Mesenchymal stem cell (in vitro differentiated cells and primary cell): Measurements from ENCODE around the gene TPR.

Experiments used
- DNase-seq: peaks from one replicate; pipeline ENCODE4 v3.0.0-alpha.2; 2013
- H2AFZ ChIP-seq: one replicate; pipeline ENCODE4 v1.6.1; 2013; ENCODE audit warnings: low read depth, mild to moderate bottlenecking, control low read depth, inconsistent platforms, low read length, moderate library complexity
- H2AK5ac ChIP-seq: 2 replicates; pipeline ENCODE4 v1.6.1; 2013; ENCODE audit warnings: low read length, moderate library complexity, mild to moderate bottlenecking, inconsistent platforms; ENCODE audit not compliant: severe bottlenecking
- H2BK120ac ChIP-seq: one replicate; pipeline ENCODE4 v1.6.1; 2013; ENCODE audit warnings: low read depth, mild to moderate bottlenecking, inconsistent platforms, low read length, moderate library complexity
- H2BK12ac ChIP-seq, 2 experiments: one replicate each; pipeline ENCODE4 v1.6.1; 2013; ENCODE audit warnings: inconsistent platforms in 2 of 2, low read length in 2 of 2, mild to moderate bottlenecking in 2 of 2, moderate library complexity in 2 of 2, control low read depth in 1 of 2
- H2BK15ac ChIP-seq: one replicate; pipeline ENCODE4 v1.6.1; 2013; ENCODE audit warnings: mild to moderate bottlenecking, low read depth, inconsistent platforms; ENCODE audit not compliant: poor library complexity, severe bottlenecking
- H2BK5ac ChIP-seq: 2 replicates; pipeline ENCODE4 v1.6.1; 2013; ENCODE audit warnings: low read depth, mild to moderate bottlenecking, low read length, control low read depth, inconsistent platforms; ENCODE audit not compliant: poor library complexity, severe bottlenecking
- H3K14ac ChIP-seq, 2 experiments: one replicate each; pipeline ENCODE4 v1.6.1; 2013; ENCODE audit warnings: inconsistent platforms in 2 of 2, low read length in 2 of 2, control low read depth in 1 of 2, mild to moderate bottlenecking in 1 of 2, moderate library complexity in 1 of 2
- H3K18ac ChIP-seq, 2 experiments: one replicate each; pipeline ENCODE4 v1.6.1; 2013; ENCODE audit warnings: inconsistent platforms in 2 of 2, low read length in 2 of 2, control low read depth in 1 of 2, low read depth in 1 of 2, mild to moderate bottlenecking in 1 of 2
- H3K23ac ChIP-seq, 2 experiments: one replicate each; pipeline ENCODE4 v1.6.1; 2013; ENCODE audit warnings: inconsistent platforms in 2 of 2, low read length in 2 of 2, mild to moderate bottlenecking in 2 of 2, moderate library complexity in 2 of 2, control low read depth in 1 of 2
- H3K27ac ChIP-seq: 2 replicates; pipeline ENCODE4 v1.5.1; 2013; ENCODE audit warnings: mild to moderate bottlenecking, moderate library complexity, low read length, control low read depth, inconsistent platforms; ENCODE audit not compliant: poor library complexity, severe bottlenecking
- H3K27me3 ChIP-seq, 2 experiments: 2 replicates each; pipeline versions ENCODE4 v1.6.1 to v1.7.0; 2013; ENCODE audit warnings: low read length in 2 of 2, mild to moderate bottlenecking in 2 of 2, moderate library complexity in 2 of 2, control low read depth in 1 of 2, inconsistent platforms in 1 of 2; ENCODE audit not compliant: control insufficient read depth in 1 of 2, insufficient read depth in 1 of 2
- H3K36me3 ChIP-seq, 2 experiments: 2 replicates each; pipeline versions ENCODE4 v1.6.1 to v1.7.0; 2013; ENCODE audit warnings: low read length in 2 of 2, control low read depth in 1 of 2, inconsistent platforms in 1 of 2, low read depth in 1 of 2, mild to moderate bottlenecking in 1 of 2; ENCODE audit not compliant: insufficient read depth in 2 of 2, control insufficient read depth in 1 of 2
- H3K4ac ChIP-seq, 2 experiments: one replicate each; pipeline ENCODE4 v1.6.1; 2013; ENCODE audit warnings: inconsistent platforms in 2 of 2, low read length in 2 of 2, mild to moderate bottlenecking in 2 of 2, moderate library complexity in 2 of 2, control low read depth in 1 of 2, low read depth in 1 of 2
- H3K4me1 ChIP-seq: 2 replicates; pipeline ENCODE4 v1.6.1; 2013; ENCODE audit warnings: low read depth, low read length, control low read depth; ENCODE audit not compliant: control insufficient read depth, insufficient read depth
- H3K4me2 ChIP-seq: 2 replicates; pipeline ENCODE4 v1.6.1; 2013; ENCODE audit warnings: low read length, mild to moderate bottlenecking, inconsistent platforms; ENCODE audit not compliant: poor library complexity, severe bottlenecking
- H3K4me3 ChIP-seq, 2 experiments: 2 replicates each; pipeline versions ENCODE4 v1.5.1 to v1.7.0; 2013; ENCODE audit warnings: low read length in 2 of 2, mild to moderate bottlenecking in 2 of 2, control low read depth in 1 of 2, low read depth in 1 of 2; ENCODE audit not compliant: insufficient read depth in 1 of 2
- H3K79me1 ChIP-seq: replicated peaks from 2 replicates; pipeline ENCODE4 v1.6.1; 2013; ENCODE audit warnings: mild to moderate bottlenecking, control low read depth, low read length, inconsistent platforms; ENCODE audit not compliant: poor library complexity, severe bottlenecking
- H3K9ac ChIP-seq: 2 replicates; pipeline ENCODE4 v1.7.0; 2013; ENCODE audit warnings: mild to moderate bottlenecking, low read length, moderate library complexity
- H3K9me3 ChIP-seq: 2 replicates; pipeline ENCODE4 v1.7.0; 2013; ENCODE audit warnings: mild to moderate bottlenecking, low read length; ENCODE audit not compliant: control insufficient read depth
- H4K8ac ChIP-seq: one replicate; pipeline ENCODE4 v1.6.1; 2013; ENCODE audit warnings: inconsistent platforms, mild to moderate bottlenecking, low read length, moderate library complexity
- H4K91ac ChIP-seq: one replicate; pipeline ENCODE4 v1.6.1; 2013; ENCODE audit warnings: mild to moderate bottlenecking, low read length, inconsistent platforms
- WGBS: methylation state at CpG from one replicate; pipeline ENCODE4 v1.1.7; 2013; ENCODE audit warnings: mixed read lengths; 5-methylcytosine and 5-hydroxymethylcytosine counted together

Gene TPR

DNA sequence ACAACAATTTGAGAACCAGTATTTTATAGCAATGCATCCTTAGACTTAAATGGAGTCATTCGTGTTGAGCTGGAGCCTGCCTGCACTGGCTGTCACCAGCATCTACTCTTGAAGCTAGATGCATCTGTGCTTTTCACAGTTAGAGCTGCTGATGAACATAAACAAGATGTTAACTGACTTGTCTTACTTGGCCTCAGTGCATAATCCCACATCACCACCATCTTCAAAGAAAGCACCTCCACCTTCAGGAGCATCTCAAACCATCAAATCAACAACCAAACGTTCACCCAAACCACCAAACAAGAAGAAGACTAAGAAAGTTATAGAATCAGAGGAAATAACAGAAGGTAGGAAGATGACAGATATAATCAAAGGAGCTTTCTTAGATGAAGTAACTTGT lies 71.1 kb downstream of the TPR start:
- no peak for DNase-seq
- Histone ChIP-seq H3K4me1 (no peaks in the 10 kb centered on the region), H3K79me1 (no peaks in the 10 kb centered on the region), H4K8ac (no peak overlapping the region), H3K9me3 (no peaks in the 10 kb centered on the region), H3K27me3 (no peaks in the 10 kb centered on the region), H3K4me2 (no peak overlapping the region), H2AK5ac (no peak overlapping the region), H3K4me3 (no peak overlapping the region), H3K14ac (no peak overlapping the region), H2BK5ac (no peak overlapping the region), H4K91ac (no peak overlapping the region), H3K9ac (no peak overlapping the region), H3K23ac (no peak overlapping the region), H2BK12ac (no peak overlapping the region), H2BK120ac (no peak overlapping the region), H3K4ac (no peak overlapping the region), H3K27ac (no peak overlapping the region), H3K18ac (no peak overlapping the region), H2BK15ac (no peak overlapping the region), H3K36me3 (peaks cover 0 to 22% of the 10 kb centered on the region in 2 experiments), H2AFZ (no peak overlapping the region)
- 96% methylated on average over 1 of the region's 2 CpGs for WGBS

DNA sequence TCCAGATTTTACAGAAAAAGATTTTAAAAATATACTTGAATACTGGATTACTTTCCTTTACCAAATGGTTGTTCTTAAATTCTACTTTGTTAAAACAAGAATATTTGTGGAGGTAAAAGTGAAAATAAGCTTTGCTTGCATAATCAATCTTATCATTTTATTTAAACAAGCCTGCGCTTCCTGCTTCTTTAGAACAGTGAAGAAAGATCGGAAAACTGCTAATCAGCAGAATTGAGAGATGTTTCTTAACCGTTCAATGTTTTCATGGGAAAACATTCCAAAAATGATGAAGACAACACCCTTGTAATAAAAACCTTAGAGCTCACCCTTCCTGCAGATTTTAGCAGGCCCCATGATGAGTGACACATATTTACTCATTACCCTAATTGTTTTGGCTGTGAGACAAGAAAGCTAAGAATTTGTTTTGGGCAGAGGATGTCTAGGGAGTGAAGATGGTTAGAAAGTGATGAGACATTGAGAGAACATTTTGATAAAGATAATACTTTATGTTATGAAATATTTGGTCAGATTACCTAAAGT lies 72.6 kb downstream of the TPR start:
- H2AFZ ChIP-seq, result no peak overlapping the region
- WGBS, result 89% methylated on average over 3 of the region's 3 CpGs
- no peak overlapping the region for H4K91ac ChIP-seq
- H3K27ac ChIP-seq, result no peak overlapping the region
- H3K79me1 ChIP-seq, result no peaks in the 10 kb centered on the region
- H2BK12ac ChIP-seq, result no peak overlapping the region
- H3K14ac ChIP-seq, result no peak overlapping the region
- H3K23ac ChIP-seq, result no peak overlapping the region
- no peak overlapping the region for H3K18ac ChIP-seq
- H3K27me3 ChIP-seq, result no peaks in the 10 kb centered on the region
- H3K4ac ChIP-seq, result no peak overlapping the region
- no peak overlapping the region for H4K8ac ChIP-seq
- no peak overlapping the region for H2BK120ac ChIP-seq
- peaks cover 0 to 14% of the 10 kb centered on the region in 2 experiments for H3K36me3 ChIP-seq
- no peak overlapping the region for H2BK5ac ChIP-seq
- H2BK15ac ChIP-seq, result no peak overlapping the region
- H3K4me1 ChIP-seq, result no peaks in the 10 kb centered on the region
- no peak overlapping the region for H3K4me3 ChIP-seq
- H3K9me3 ChIP-seq, result no peaks in the 10 kb centered on the region
- no peak overlapping the region for H3K4me2 ChIP-seq
- H3K9ac ChIP-seq, result peak overlapping the region; percentile 28
- DNase-seq, result no peak
- H2AK5ac ChIP-seq, result no peak overlapping the region

DNA sequence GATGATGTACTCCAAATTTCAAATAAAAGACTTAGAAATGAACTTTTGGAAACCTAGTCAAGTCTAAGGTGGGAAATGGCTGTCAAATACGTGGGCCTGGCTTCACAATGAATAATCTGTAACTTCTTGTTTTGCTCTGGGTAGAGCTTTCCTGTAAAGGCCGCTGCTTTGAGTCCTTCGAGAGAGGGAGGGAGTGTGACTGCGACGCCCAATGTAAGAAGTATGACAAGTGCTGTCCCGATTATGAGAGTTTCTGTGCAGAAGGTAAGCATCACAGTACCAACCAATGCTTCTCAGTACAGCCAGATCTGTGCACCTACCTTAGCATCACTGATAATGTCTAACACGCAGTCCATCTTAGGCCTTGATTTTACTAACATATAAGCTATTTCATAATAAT lies 73.6 kb downstream of the TPR start:
- Histone ChIP-seq H3K36me3 (peaks cover 0 to 14% of the 10 kb centered on the region in 2 experiments), H2AK5ac (no peak overlapping the region), H2BK12ac (no peak overlapping the region), H3K4ac (no peak overlapping the region), H3K9ac (no peak overlapping the region), H2BK120ac (no peak overlapping the region), H4K91ac (no peak overlapping the region), H3K18ac (no peak overlapping the region), H3K9me3 (no peaks in the 10 kb centered on the region), H2AFZ (no peak overlapping the region), H3K4me3 (no peak overlapping the region), H3K27me3 (no peaks in the 10 kb centered on the region), H2BK5ac (no peak overlapping the region), H3K27ac (no peak overlapping the region), H2BK15ac (no peak overlapping the region), H3K23ac (no peak overlapping the region), H3K79me1 (no peaks in the 10 kb centered on the region), H4K8ac (no peak overlapping the region), H3K4me1 (no peaks in the 10 kb centered on the region), H3K14ac (no peak overlapping the region), H3K4me2 (no peak overlapping the region)
- 87% methylated on average over 6 of the region's 7 CpGs for WGBS
- DNase-seq, result no peak

DNA sequence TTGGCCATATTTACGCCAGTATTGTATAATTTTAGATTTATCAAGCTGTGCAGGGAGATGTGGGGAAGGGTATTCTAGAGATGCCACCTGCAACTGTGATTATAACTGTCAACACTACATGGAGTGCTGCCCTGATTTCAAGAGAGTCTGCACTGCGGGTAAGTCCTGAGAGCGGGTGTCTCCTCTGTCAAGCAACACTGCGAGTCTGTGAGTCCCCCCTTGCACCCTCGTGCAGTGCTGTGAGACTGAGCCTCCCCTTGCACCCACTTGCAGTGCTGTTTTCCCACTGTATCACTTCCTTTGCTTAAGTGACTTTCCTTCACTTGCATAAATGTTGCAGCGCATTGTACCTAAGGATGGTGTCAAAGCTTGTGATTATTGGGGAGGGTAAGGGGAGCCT lies 75.0 kb downstream of the TPR start:
- 96% methylated on average over 6 of the region's 6 CpGs for WGBS
- Histone ChIP-seq H4K91ac (no peak overlapping the region), H3K79me1 (no peaks in the 10 kb centered on the region), H3K27me3 (no peaks in the 10 kb centered on the region), H2AFZ (no peak overlapping the region), H3K4me2 (no peak overlapping the region), H3K18ac (no peak overlapping the region), H3K4ac (no peak overlapping the region), H3K4me3 (no peak overlapping the region), H2AK5ac (no peak overlapping the region), H2BK12ac (no peak overlapping the region), H3K9ac (no peak overlapping the region), H3K23ac (no peak overlapping the region), H3K9me3 (no peaks in the 10 kb centered on the region), H2BK120ac (no peak overlapping the region), H3K14ac (no peak overlapping the region), H4K8ac (no peak overlapping the region), H3K27ac (no peak overlapping the region), H3K4me1 (no peaks in the 10 kb centered on the region), H2BK15ac (no peak overlapping the region), H3K36me3 (peaks cover 0 to 14% of the 10 kb centered on the region in 2 experiments), H2BK5ac (no peak overlapping the region)
- no peak for DNase-seq
